CD8-positive, alpha-beta memory T cell (primary cell): ENCODE data around the gene TBC1D5. TPM values are rescaled to one million over a fixed set of nuclear protein-coding genes. Genes with fewer than 3 reads are reported as not detected.

Source experiments
- CTCF ChIA-PET: fragments of 350-600 bp; sonication (Branson Sonifier 250); formaldehyde crosslinking; loops from one replicate; lab custom pipeline; 2021; ENCODE audit warnings: antibody characterized with exemption; lab: Charles Lee
- POLR2A ChIA-PET: fragments of 350-600 bp; sonication (Branson Sonifier 250); formaldehyde crosslinking; loops from one replicate; lab custom pipeline; 2021; ENCODE audit warnings: antibody characterized with exemption; lab: Charles Lee
- DNase-seq, 5 donors: peaks; one replicate each; pipeline versions ENCODE4 v3.0.0 to v3.0.0-alpha.2; 2020 to 2022; ENCODE audit warnings: mixed read lengths in 1 of 5
- H3K27ac ChIP-seq: one replicate; pipeline ENCODE4 v1.7.0; 2013; ENCODE audit warnings: low read depth, mild to moderate bottlenecking, low read length, moderate library complexity
- H3K27me3 ChIP-seq: 2 replicates; pipeline ENCODE4 v1.7.0; 2013; ENCODE audit warnings: low read length, mild to moderate bottlenecking; ENCODE audit not compliant: insufficient read depth, poor library complexity, severe bottlenecking
- H3K36me3 ChIP-seq: 2 replicates; pipeline ENCODE4 v1.7.0; 2013; ENCODE audit warnings: mild to moderate bottlenecking, low read length, moderate library complexity; ENCODE audit not compliant: insufficient read depth
- H3K4me1 ChIP-seq: 2 replicates; pipeline ENCODE4 v1.7.0; 2013; ENCODE audit warnings: mild to moderate bottlenecking, low read length, moderate library complexity; ENCODE audit not compliant: insufficient read depth
- H3K4me3 ChIP-seq: 2 replicates; pipeline ENCODE4 v1.7.0; 2013; ENCODE audit warnings: mild to moderate bottlenecking, low read length
- H3K9me3 ChIP-seq: 2 replicates; pipeline ENCODE4 v1.7.0; 2013; ENCODE audit warnings: mild to moderate bottlenecking, low read length
- H3K27ac Mint-ChIP-seq, 8 donors: one replicate each; pipeline ENCODE4 v1.8.0; 2020 to 2021; ENCODE audit warnings: mixed read lengths in 8 of 8, mild to moderate bottlenecking in 6 of 8, inconsistent platforms in 3 of 8, moderate library complexity in 3 of 8
- H3K27me3 Mint-ChIP-seq, 2 donors: one replicate each; pipeline ENCODE4 v1.8.0; 2020 to 2021; ENCODE audit warnings: mixed read lengths in 2 of 2, mild to moderate bottlenecking in 1 of 2, moderate library complexity in 1 of 2
- H3K36me3 Mint-ChIP-seq, 3 donors: one replicate each; pipeline ENCODE4 v1.8.0; 2020 to 2021; ENCODE audit warnings: mixed read lengths in 3 of 3, inconsistent platforms in 1 of 3, mild to moderate bottlenecking in 1 of 3
- H3K4me1 Mint-ChIP-seq, 3 donors: one replicate each; pipeline ENCODE4 v1.8.0; 2020 to 2021; ENCODE audit warnings: mixed read lengths in 3 of 3, inconsistent platforms in 1 of 3, mild to moderate bottlenecking in 1 of 3
- H3K4me3 Mint-ChIP-seq, 7 donors: one replicate each; pipeline ENCODE4 v1.8.0; 2020 to 2021; ENCODE audit warnings: mixed read lengths in 7 of 7, mild to moderate bottlenecking in 6 of 7, moderate library complexity in 4 of 7, inconsistent platforms in 2 of 7
- H3K9me3 Mint-ChIP-seq, 5 donors: one replicate each; pipeline ENCODE4 v1.8.0; 2020 to 2022; ENCODE audit warnings: mixed read lengths in 5 of 5, mild to moderate bottlenecking in 3 of 5, moderate library complexity in 2 of 5, inconsistent platforms in 1 of 5
- polyA plus RNA-seq: library from polyadenylated mRNA; unstranded; fragments of 300-500 nt; fragmentation: Illumina TruSeq; gene quantifications from one replicate; pipeline ENCODE4 v1.2.3, GENCODE V29; 2021
- total RNA-seq, 2 experiments: library from RNA; stranded (reverse); gene quantifications; one replicate each; pipeline ENCODE4 v1.2.3, GENCODE V29; 2021

The TBC1D5 gene
- total and polyA plus RNA-seq, 3 experiments from 2014 or later: 35.8 to 45.1 (median 40.0) TPM

- DNase-seq: no peak
- Mint-ChIP-seq H3K4me3 (no peak overlapping the region), H3K27ac (no peak overlapping the region), H3K27me3 (no peaks in the 10 kb centered on the region), H3K36me3 (peaks cover 0 to 13% (median 4%) of the 10 kb centered on the region in 3 donors), H3K4me1 (peaks cover 0 to 10% (median 8%) of the 10 kb centered on the region in 3 donors), H3K9me3 (no peaks in the 10 kb centered on the region)
- Histone ChIP-seq H3K27me3 (no peaks in the 10 kb centered on the region), H3K4me3 (no peak overlapping the region), H3K36me3 (no peaks in the 10 kb centered on the region), H3K27ac (no peak overlapping the region), H3K4me1 (no peaks in the 10 kb centered on the region), H3K9me3 (no peaks in the 10 kb centered on the region)
- CTCF ChIA-PET: no interaction called here
- POLR2A ChIA-PET: no interaction called here
Measured at GRCh38 chr3:17555525-17555924, 186.9 kb downstream of the TBC1D5 start.

GRCh38 chr3:17554078-17554477, 188.4 kb downstream of the TBC1D5 start:
- H3K4me1 Mint-ChIP-seq: peaks cover 0 to 10% (median 8%) of the 10 kb centered on the region in 3 donors
- Histone ChIP-seq H3K4me1 (no peaks in the 10 kb centered on the region), H3K36me3 (no peaks in the 10 kb centered on the region), H3K27ac (no peak overlapping the region), H3K4me3 (no peak overlapping the region), H3K9me3 (no peaks in the 10 kb centered on the region), H3K27me3 (no peaks in the 10 kb centered on the region)
- no peaks in the 10 kb centered on the region for H3K9me3 Mint-ChIP-seq
- no peak overlapping the region for H3K27ac Mint-ChIP-seq
- CTCF ChIA-PET: no interaction called here
- POLR2A ChIA-PET: no interaction called here
- no peak overlapping the region for H3K4me3 Mint-ChIP-seq
- H3K27me3 Mint-ChIP-seq: no peaks in the 10 kb centered on the region
- peaks cover 0 to 8% (median 7%) of the 10 kb centered on the region in 3 donors for H3K36me3 Mint-ChIP-seq
- no peak for DNase-seq

GRCh38 chr3:17553080-17553479, 189.4 kb downstream of the TBC1D5 start:
- Mint-ChIP-seq H3K4me3 (no peak overlapping the region), H3K36me3 (peaks cover 0 to 11% (median 7%) of the 10 kb centered on the region in 3 donors), H3K27ac (no peak overlapping the region), H3K4me1 (peaks cover 0 to 10% (median 8%) of the 10 kb centered on the region in 3 donors), H3K27me3 (no peaks in the 10 kb centered on the region), H3K9me3 (no peaks in the 10 kb centered on the region)
- ChIA-PET CTCF (no interaction called here), POLR2A (no interaction called here)
- no peak for DNase-seq
- H3K27ac ChIP-seq: no peak overlapping the region
- H3K4me1 ChIP-seq: no peaks in the 10 kb centered on the region
- no peaks in the 10 kb centered on the region for H3K36me3 ChIP-seq
- no peaks in the 10 kb centered on the region for H3K9me3 ChIP-seq
- no peak overlapping the region for H3K4me3 ChIP-seq
- H3K27me3 ChIP-seq: no peaks in the 10 kb centered on the region

- no peak for DNase-seq
- Histone ChIP-seq H3K27me3 (no peaks in the 10 kb centered on the region), H3K4me3 (no peak overlapping the region), H3K9me3 (no peaks in the 10 kb centered on the region), H3K4me1 (no peaks in the 10 kb centered on the region), H3K27ac (no peak overlapping the region), H3K36me3 (no peaks in the 10 kb centered on the region)
- POLR2A ChIA-PET: no interaction called here
- H3K27ac Mint-ChIP-seq: peak overlapping the region in 1 of 8 donors; percentile 43
- CTCF ChIA-PET: no interaction called here
- peaks cover 0 to 10% (median 8%) of the 10 kb centered on the region in 3 donors for H3K4me1 Mint-ChIP-seq
- H3K9me3 Mint-ChIP-seq: no peaks in the 10 kb centered on the region
- H3K27me3 Mint-ChIP-seq: no peaks in the 10 kb centered on the region
- H3K36me3 Mint-ChIP-seq: peaks cover 0 to 9% (median 7%) of the 10 kb centered on the region in 3 donors
- no peak overlapping the region for H3K4me3 Mint-ChIP-seq
Measured at GRCh38 chr3:17552351-17552750, 190.1 kb downstream of the TBC1D5 start.

GRCh38 chr3:17551895-17552294, 190.5 kb downstream of the TBC1D5 start:
- no peaks in the 10 kb centered on the region for H3K36me3 ChIP-seq
- H3K27me3 Mint-ChIP-seq: no peaks in the 10 kb centered on the region
- no peak overlapping the region for H3K4me3 ChIP-seq
- no peak for DNase-seq
- ChIA-PET CTCF (no interaction called here), POLR2A (no interaction called here)
- no peak overlapping the region for H3K27ac Mint-ChIP-seq
- H3K9me3 ChIP-seq: no peaks in the 10 kb centered on the region
- no peaks in the 10 kb centered on the region for H3K4me1 ChIP-seq
- H3K27me3 ChIP-seq: no peaks in the 10 kb centered on the region
- H3K4me1 Mint-ChIP-seq: peaks cover 0 to 10% (median 8%) of the 10 kb centered on the region in 3 donors
- no peaks in the 10 kb centered on the region for H3K9me3 Mint-ChIP-seq
- no peak overlapping the region for H3K27ac ChIP-seq
- no peak overlapping the region for H3K4me3 Mint-ChIP-seq
- H3K36me3 Mint-ChIP-seq: peaks cover 0 to 9% (median 7%) of the 10 kb centered on the region in 3 donors

- Mint-ChIP-seq H3K4me3 (no peak overlapping the region), H3K9me3 (no peaks in the 10 kb centered on the region), H3K36me3 (peaks cover 0 to 8% (median 7%) of the 10 kb centered on the region in 3 donors), H3K27me3 (no peaks in the 10 kb centered on the region), H3K4me1 (peaks cover 0 to 10% (median 7%) of the 10 kb centered on the region in 3 donors), H3K27ac (peak overlapping the region in 1 of 8 donors; percentile 7)
- H3K36me3 ChIP-seq: no peaks in the 10 kb centered on the region
- DNase-seq: no peak
- no peaks in the 10 kb centered on the region for H3K9me3 ChIP-seq
- no peak overlapping the region for H3K27ac ChIP-seq
- no peaks in the 10 kb centered on the region for H3K4me1 ChIP-seq
- POLR2A ChIA-PET: no interaction called here
- no peaks in the 10 kb centered on the region for H3K27me3 ChIP-seq
- H3K4me3 ChIP-seq: no peak overlapping the region
- CTCF ChIA-PET: no interaction called here
Measured at GRCh38 chr3:17551333-17551732, 191.1 kb downstream of the TBC1D5 start.

- no peak overlapping the region for H3K27ac ChIP-seq
- CTCF ChIA-PET: no interaction called here
- POLR2A ChIA-PET: no interaction called here
- H3K27ac Mint-ChIP-seq: no peak overlapping the region
- no peaks in the 10 kb centered on the region for H3K9me3 ChIP-seq
- no peaks in the 10 kb centered on the region for H3K4me1 ChIP-seq
- no peak overlapping the region for H3K4me3 Mint-ChIP-seq
- no peaks in the 10 kb centered on the region for H3K27me3 ChIP-seq
- DNase-seq: no peak
- no peaks in the 10 kb centered on the region for H3K27me3 Mint-ChIP-seq
- H3K9me3 Mint-ChIP-seq: no peaks in the 10 kb centered on the region
- peaks cover 0 to 10% (median 4%) of the 10 kb centered on the region in 3 donors for H3K4me1 Mint-ChIP-seq
- H3K4me3 ChIP-seq: no peak overlapping the region
- peaks cover 0 to 7% (median 6%) of the 10 kb centered on the region in 3 donors for H3K36me3 Mint-ChIP-seq
- H3K36me3 ChIP-seq: no peaks in the 10 kb centered on the region
Measured at GRCh38 chr3:17550624-17551023, 191.8 kb downstream of the TBC1D5 start.

GRCh38 chr3:17546500-17547255, 195.8 kb downstream of the TBC1D5 start:
- Histone ChIP-seq H3K9me3 (no peaks in the 10 kb centered on the region), H3K4me3 (no peak overlapping the region), H3K4me1 (no peaks in the 10 kb centered on the region), H3K27me3 (no peaks in the 10 kb centered on the region), H3K36me3 (no peaks in the 10 kb centered on the region), H3K27ac (no peak overlapping the region)
- Mint-ChIP-seq H3K9me3 (no peaks in the 10 kb centered on the region), H3K27me3 (no peaks in the 10 kb centered on the region), H3K4me1 (no peaks in the 10 kb centered on the region), H3K36me3 (peaks cover 4 to 13% (median 10%) of the 10 kb centered on the region in 3 donors), H3K4me3 (no peak overlapping the region), H3K27ac (no peak overlapping the region)
- CTCF ChIA-PET: no interaction called here
- POLR2A ChIA-PET: no interaction called here
- no peak for DNase-seq
